GM23248 (cell line): ENCODE measurements around the gene ZNF462. TPM values are rescaled to one million over a fixed set of nuclear protein-coding genes. Genes with fewer than 3 reads are reported as not detected.

ENCODE experiments used
- DNase-seq: peaks from one replicate; pipeline ENCODE4 v3.0.0-alpha.2; 2015
- H2AFZ ChIP-seq: fragments of 200-600 bp; sonication (generic); 2 replicates; pipeline ENCODE4 v1.6.1; 2016; ENCODE audit warnings: antibody characterized with exemption
- H3F3A ChIP-seq: fragments of 200-600 bp; sonication (generic); 2 replicates; pipeline ENCODE4 v1.6.1; 2016; ENCODE audit warnings: mild to moderate bottlenecking, antibody characterized with exemption, mixed run types; ENCODE audit not compliant: insufficient read depth
- H3K27ac ChIP-seq: fragments of 200-600 bp; sonication (generic); 2 replicates; pipeline ENCODE4 v1.5.1; 2016; ENCODE audit warnings: mild to moderate bottlenecking
- H3K27me3 ChIP-seq: fragments of 200-600 bp; sonication (generic); replicated peaks from 2 replicates; pipeline ENCODE4 v1.6.1; 2016; ENCODE audit warnings: mild to moderate bottlenecking; ENCODE audit not compliant: insufficient read depth
- H3K36me3 ChIP-seq: fragments of 200-600 bp; sonication (generic); 2 replicates; pipeline ENCODE4 v1.6.1; 2016; ENCODE audit warnings: low read depth, mild to moderate bottlenecking
- H3K4me1 ChIP-seq: fragments of 200-600 bp; sonication (generic); 2 replicates; pipeline ENCODE4 v1.6.1; 2016; ENCODE audit warnings: mild to moderate bottlenecking; ENCODE audit not compliant: insufficient read depth
- H3K4me2 ChIP-seq: fragments of 200-600 bp; sonication (generic); one replicate; pipeline ENCODE4 v1.6.1; 2016; ENCODE audit warnings: mild to moderate bottlenecking; ENCODE audit not compliant: unreplicated experiment
- H3K4me3 ChIP-seq: fragments of 200-600 bp; sonication (generic); 2 replicates; pipeline ENCODE4 v1.5.1; 2016; ENCODE audit warnings: mild to moderate bottlenecking
- H3K79me2 ChIP-seq: fragments of 200-600 bp; sonication (generic); 2 replicates; pipeline ENCODE4 v1.6.1; 2016; ENCODE audit warnings: mild to moderate bottlenecking; ENCODE audit not compliant: insufficient read depth
- H3K9ac ChIP-seq: fragments of 200-600 bp; sonication (generic); 2 replicates; pipeline ENCODE4 v1.6.1; 2016; ENCODE audit warnings: mild to moderate bottlenecking
- H3K9me2 ChIP-seq: fragments of 200-600 bp; sonication (generic); 2 replicates; pipeline ENCODE4 v1.6.1; 2016; ENCODE audit warnings: mixed run types, mild to moderate bottlenecking, moderate library complexity; ENCODE audit not compliant: insufficient read depth
- H3K9me3 ChIP-seq: fragments of 200-600 bp; sonication (generic); one replicate; pipeline ENCODE4 v1.6.1; 2017; ENCODE audit warnings: low read depth
- H4K20me1 ChIP-seq: fragments of 200-600 bp; sonication (generic); 2 replicates; pipeline ENCODE4 v1.6.0; 2016; ENCODE audit not compliant: insufficient read depth
- EZH2 ChIP-seq: fragments of 200-600 bp; sonication (generic); IDR thresholded peaks from 2 replicates; pipeline ENCODE4 v1.6.1; 2018; ENCODE audit warnings: antibody characterized with exemption, mild to moderate bottlenecking; ENCODE audit not compliant: insufficient read depth, poor library complexity, severe bottlenecking
- EZH2phosphoT487 ChIP-seq: fragments of 200-600 bp; sonication (generic); IDR thresholded peaks from 2 replicates; pipeline ENCODE4 v1.6.1; 2018; ENCODE audit warnings: antibody characterized with exemption, moderate library complexity, mild to moderate bottlenecking, low read depth; ENCODE audit not compliant: insufficient read depth
- WGBS, 2 experiments: methylation state at CpG; one replicate each; pipeline ENCODE4 v1.1.6; 2015 to 2017; ENCODE audit warnings: low lambda C conversion rate in 2 of 2, low coverage in 1 of 2; ENCODE audit errors: missing lambda C conversion rate in 2 of 2; 5-methylcytosine and 5-hydroxymethylcytosine counted together
- in situ Hi-C: fragments of 300-500 bp; cut with MboI; formaldehyde crosslinking; loops from 2 replicates; pipeline ENCODE4 v1.15.0; 2020
- polyA plus RNA-seq: library from polyadenylated mRNA; unstranded; fragments of >200 nt; fragmentation: Nextera tagmentation; extraction: Ambion mirVana; gene quantifications from 2 replicates; pipeline ENCODE4 v1.2.1, GENCODE V29; 2016
- total RNA-seq: library from RNA; depleted of rRNA; stranded (reverse); fragments of >200 nt; shearing (Covaris generic); gene quantifications from 2 replicates; pipeline ENCODE4 v1.2.3, GENCODE V29; 2014

The ZNF462 gene
- total and polyA plus RNA-seq, 2 experiments from 2014 or later: 1.1 to 5.0 TPM

- 78 to 92% methylated on average over 6 of the region's 6 CpGs for WGBS, 2 experiments
- TF ChIP-seq EZH2phosphoT487 (no peak), EZH2 (no peak)
- Histone ChIP-seq H3K9me2 (no peaks in the 10 kb centered on the region), H3K79me2 (no peaks in the 10 kb centered on the region), H3K9me3 (no peaks in the 10 kb centered on the region), H4K20me1 (no peaks in the 10 kb centered on the region), H2AFZ (no peak overlapping the region), H3K4me3 (no peak overlapping the region), H3K4me2 (no peak overlapping the region), H3K27ac (no peak overlapping the region), H3K4me1 (no peaks in the 10 kb centered on the region), H3F3A (no peaks in the 10 kb centered on the region), H3K36me3 (0 out of 2 replicates have a peak, but pooled peaks cover 6% of the 10 kb centered on the region), H3K27me3 (no peaks in the 10 kb centered on the region), H3K9ac (no peak overlapping the region)
- DNase-seq: no peak
- in situ Hi-C loops: no loop called here
These were observed 144.4 kb downstream of the ZNF462 start for GRCh38 chr9:107007402-107007801.

DNA sequence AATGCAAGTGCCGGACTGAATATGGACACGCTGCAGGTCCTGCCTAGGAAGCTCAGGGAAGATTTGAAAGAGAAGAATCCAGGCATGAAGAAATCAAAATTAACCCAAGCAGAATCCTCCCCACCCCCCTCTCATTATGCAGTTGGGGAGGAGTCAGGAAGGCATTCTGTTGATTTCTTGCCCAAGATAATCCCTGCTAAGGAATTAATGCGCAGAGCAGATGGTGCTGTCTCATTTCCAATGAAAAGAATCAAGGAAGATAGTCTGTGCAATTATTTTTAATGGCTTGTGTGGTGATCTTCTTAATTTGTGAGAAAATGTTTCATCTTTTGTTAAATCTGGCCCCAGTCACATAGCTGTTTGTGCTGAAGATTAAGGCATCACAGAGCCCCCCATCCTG, 145.0 kb downstream of the ZNF462 start:
- Histone ChIP-seq H2AFZ (no peak overlapping the region), H3K36me3 (0 out of 2 replicates have a peak, but pooled peaks cover 6% of the 10 kb centered on the region), H3K4me3 (no peak overlapping the region), H3K4me2 (no peak overlapping the region), H3F3A (no peaks in the 10 kb centered on the region), H3K79me2 (no peaks in the 10 kb centered on the region), H4K20me1 (no peaks in the 10 kb centered on the region), H3K27ac (no peak overlapping the region), H3K9me2 (no peaks in the 10 kb centered on the region), H3K27me3 (no peaks in the 10 kb centered on the region), H3K9me3 (no peaks in the 10 kb centered on the region), H3K9ac (no peak overlapping the region), H3K4me1 (no peaks in the 10 kb centered on the region)
- TF ChIP-seq EZH2phosphoT487 (no peak), EZH2 (no peak)
- 94 to 96% methylated on average over 3 of the region's 3 CpGs for WGBS, 2 experiments
- in situ Hi-C loops: no loop called here
- DNase-seq: no peak

DNA sequence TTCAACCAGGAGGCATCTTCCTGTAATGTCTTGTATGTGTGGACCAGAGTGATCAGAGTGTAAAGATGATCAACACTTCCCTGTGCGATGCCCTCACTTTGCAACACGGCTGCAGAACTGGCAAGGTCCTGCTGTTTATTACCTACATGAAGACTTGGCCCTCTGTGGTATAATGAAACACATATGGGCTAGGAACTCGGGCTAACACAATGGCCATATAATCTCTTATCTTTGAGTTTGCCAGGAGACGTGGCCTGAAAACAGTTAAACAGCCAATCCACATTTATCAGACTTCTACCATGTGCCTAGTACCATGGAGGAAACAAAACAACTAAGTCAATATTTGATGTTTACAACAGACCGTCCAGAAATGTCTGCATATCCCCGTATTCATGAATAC, 145.5 kb downstream of the ZNF462 start:
- H3F3A ChIP-seq: no peaks in the 10 kb centered on the region
- no peaks in the 10 kb centered on the region for H4K20me1 ChIP-seq
- no peaks in the 10 kb centered on the region for H3K79me2 ChIP-seq
- no peaks in the 10 kb centered on the region for H3K4me1 ChIP-seq
- no peak overlapping the region for H3K27ac ChIP-seq
- H3K4me3 ChIP-seq: no peak overlapping the region
- no peak for DNase-seq
- 94% methylated on average over 6 of the region's 6 CpGs for WGBS, 2 experiments
- TF ChIP-seq EZH2 (no peak), EZH2phosphoT487 (no peak)
- no peak overlapping the region for H2AFZ ChIP-seq
- H3K36me3 ChIP-seq: 0 out of 2 replicates have a peak, but pooled peaks cover 6% of the 10 kb centered on the region
- no peaks in the 10 kb centered on the region for H3K9me3 ChIP-seq
- no peak overlapping the region for H3K9ac ChIP-seq
- no peak overlapping the region for H3K4me2 ChIP-seq
- in situ Hi-C loops: no loop called here
- no peaks in the 10 kb centered on the region for H3K9me2 ChIP-seq
- H3K27me3 ChIP-seq: no peaks in the 10 kb centered on the region

DNA sequence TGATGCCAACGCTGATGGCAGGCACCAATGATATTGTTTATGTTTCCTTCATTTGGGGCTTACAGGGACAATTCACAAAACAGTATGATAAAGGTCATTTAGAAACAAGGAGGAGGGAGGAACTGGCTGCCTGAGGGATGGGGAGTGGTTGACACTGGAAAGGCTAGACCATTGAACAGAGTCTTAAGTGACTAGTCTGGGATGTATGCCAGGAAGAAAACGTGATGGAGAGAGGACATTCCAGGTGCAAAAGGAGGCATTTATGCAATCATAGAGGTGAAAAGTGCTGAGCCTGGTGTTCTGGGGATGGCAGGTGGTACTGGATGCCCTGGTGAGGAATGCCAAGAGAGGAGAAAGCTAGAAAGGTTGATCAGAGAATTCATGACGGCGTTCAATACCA, 153.4 kb downstream of the ZNF462 start:
- no peak for DNase-seq
- no peaks in the 10 kb centered on the region for H3K79me2 ChIP-seq
- no peak overlapping the region for H2AFZ ChIP-seq
- no peaks in the 10 kb centered on the region for H3K9me3 ChIP-seq
- WGBS, 2 experiments: 74 to 81% methylated on average over 4 of the region's 4 CpGs
- peaks cover 12% of the 10 kb centered on the region for H3K4me1 ChIP-seq
- in situ Hi-C loops: no loop called here
- no peaks in the 10 kb centered on the region for H3K9me2 ChIP-seq
- H4K20me1 ChIP-seq: no peaks in the 10 kb centered on the region
- no peak overlapping the region for H3K4me2 ChIP-seq
- no peak overlapping the region for H3K4me3 ChIP-seq
- H3K27me3 ChIP-seq: peaks cover 11% of the 10 kb centered on the region
- no peak overlapping the region for H3K27ac ChIP-seq
- H3K9ac ChIP-seq: no peak overlapping the region
- TF ChIP-seq EZH2phosphoT487: no peak
- TF ChIP-seq EZH2: no peak
- peaks cover 11% of the 10 kb centered on the region; the same call in 1 of the 2 replicates for H3F3A ChIP-seq
- 0 out of 2 replicates have a peak, but pooled peaks cover under 1% of the 10 kb centered on the region for H3K36me3 ChIP-seq
